ENCODE results near the gene ZFYVE27.

- TF ChIP-seq POLR2A (IDR thresholded peaks at IDR 0.05) = no peak
- no peak for TF ChIP-seq CTCF (IDR thresholded peaks at IDR 0.05)
These were observed 68.4 kb downstream of the ZFYVE27 start for GRCh38 chr10:97805096-97805884.

Data from body of pancreas (tissue), 4 donors.